Astrocyte (in vitro differentiated cells and primary cell): ENCODE measurements around the gene GATB. TPM values are rescaled to one million over a fixed set of nuclear protein-coding genes. Genes with fewer than 3 reads are reported as not detected.

Experiments used
- DNase-seq: peaks from one replicate; pipeline ENCODE4 v3.0.0-alpha.2; 2010; ENCODE audit warnings: low read depth
- FAIRE-seq: peaks from 2 replicates; lab custom pipeline; 2011; peaks lifted over from hg19 to GRCh38; lab: Jason Lieb, UNC
- H2AFZ ChIP-seq: 2 replicates; pipeline ENCODE4 v1.6.0; 2012; ENCODE audit warnings: low read depth, low read length, inconsistent platforms
- H3K27ac ChIP-seq: 2 replicates; pipeline ENCODE4 v1.5.1; 2011; ENCODE audit warnings: low read depth, low read length, inconsistent platforms
- H3K27me3 ChIP-seq: 2 replicates; pipeline ENCODE4 v1.6.0; 2011; ENCODE audit warnings: low read length, inconsistent platforms; ENCODE audit not compliant: insufficient read depth
- H3K36me3 ChIP-seq: 2 replicates; pipeline ENCODE4 v1.5.1; 2011; ENCODE audit warnings: low read length, inconsistent platforms; ENCODE audit not compliant: insufficient read depth
- H3K4me1 ChIP-seq: 2 replicates; pipeline ENCODE4 v1.5.1; 2011; ENCODE audit warnings: low read length, inconsistent platforms; ENCODE audit not compliant: insufficient read depth
- H3K4me2 ChIP-seq: 2 replicates; pipeline ENCODE4 v1.6.0; 2012; ENCODE audit warnings: low read length, inconsistent platforms
- H3K4me3 ChIP-seq: 2 replicates; pipeline ENCODE4 v1.5.1; 2011; ENCODE audit warnings: low read depth, mild to moderate bottlenecking, low read length, inconsistent platforms; ENCODE audit not compliant: insufficient read depth
- H3K79me2 ChIP-seq: 2 replicates; pipeline ENCODE4 v1.6.0; 2012; ENCODE audit warnings: mild to moderate bottlenecking, low read length, inconsistent platforms; ENCODE audit not compliant: insufficient read depth
- H3K9ac ChIP-seq: 2 replicates; pipeline ENCODE4 v1.6.0; 2012; ENCODE audit warnings: mild to moderate bottlenecking, low read length, inconsistent platforms
- H3K9me3 ChIP-seq: 2 replicates; pipeline ENCODE4 v1.5.1; 2012; ENCODE audit warnings: low read depth, mild to moderate bottlenecking, low read length, inconsistent platforms; ENCODE audit not compliant: insufficient read depth
- H4K20me1 ChIP-seq: 2 replicates; pipeline ENCODE4 v1.6.0; 2012; ENCODE audit warnings: low read length, inconsistent platforms; ENCODE audit not compliant: insufficient read depth
- H3K27ac Mint-ChIP-seq: one replicate; pipeline ENCODE4 v1.8.0; 2021; ENCODE audit warnings: mild to moderate bottlenecking, mixed read lengths; ENCODE audit not compliant: unreplicated experiment
- H3K27me3 Mint-ChIP-seq: one replicate; pipeline ENCODE4 v1.8.0; 2021; ENCODE audit warnings: low read depth, mixed read lengths; ENCODE audit not compliant: unreplicated experiment
- H3K36me3 Mint-ChIP-seq: one replicate; pipeline ENCODE4 v1.8.0; 2021; ENCODE audit warnings: low read depth, mixed read lengths; ENCODE audit not compliant: unreplicated experiment
- H3K4me1 Mint-ChIP-seq: one replicate; pipeline ENCODE4 v1.8.0; 2021; ENCODE audit warnings: low read depth, mixed read lengths; ENCODE audit not compliant: unreplicated experiment
- H3K4me3 Mint-ChIP-seq: one replicate; pipeline ENCODE4 v1.8.0; 2021; ENCODE audit warnings: mild to moderate bottlenecking, moderate library complexity, mixed read lengths; ENCODE audit not compliant: unreplicated experiment
- H3K9me3 Mint-ChIP-seq: one replicate; pipeline ENCODE4 v1.8.0; 2021; ENCODE audit warnings: mild to moderate bottlenecking, mixed read lengths; ENCODE audit not compliant: unreplicated experiment
- EZH2 ChIP-seq: IDR thresholded peaks from 2 replicates; pipeline ENCODE4 v1.6.1; 2012; ENCODE audit warnings: mild to moderate bottlenecking, low read length, inconsistent platforms; ENCODE audit not compliant: insufficient read depth
- total RNA-seq: library from RNA; stranded (reverse); gene quantifications from 2 replicates; pipeline ENCODE4 v1.2.1, GENCODE V29; 2021
- TF ChIP-seq, protein P1 (sequence below): IDR thresholded peaks from 2 replicates; pipeline ENCODE4 v1.5.1; 2011; ENCODE audit warnings: low read depth, mild to moderate bottlenecking, inconsistent platforms, low read length, moderate library complexity; ENCODE audit not compliant: insufficient read depth

GATB gene
- total RNA-seq, 1 donor from 2014 or later: 20.8 TPM

GRCh38 chr4:151649479-151649878, 111.3 kb downstream of the GATB start:
- Mint-ChIP-seq H3K36me3 (peaks cover 6% of the 10 kb centered on the region), H3K4me1 (peaks cover 7% of the 10 kb centered on the region), H3K27me3 (no peaks in the 10 kb centered on the region), H3K4me3 (no peak overlapping the region), H3K9me3 (no peaks in the 10 kb centered on the region), H3K27ac (no peak overlapping the region)
- Histone ChIP-seq H3K36me3 (no peaks in the 10 kb centered on the region), H3K4me1 (no peaks in the 10 kb centered on the region), H3K27me3 (no peaks in the 10 kb centered on the region), H4K20me1 (no peaks in the 10 kb centered on the region), H3K4me2 (no peak overlapping the region), H3K27ac (no peak overlapping the region), H3K9ac (no peak overlapping the region), H3K79me2 (no peaks in the 10 kb centered on the region), H2AFZ (no peak overlapping the region), H3K4me3 (no peak overlapping the region), H3K9me3 (no peaks in the 10 kb centered on the region)
- FAIRE-seq (no peak), DNase-seq (no peak)
- TF ChIP-seq, protein P1, sequence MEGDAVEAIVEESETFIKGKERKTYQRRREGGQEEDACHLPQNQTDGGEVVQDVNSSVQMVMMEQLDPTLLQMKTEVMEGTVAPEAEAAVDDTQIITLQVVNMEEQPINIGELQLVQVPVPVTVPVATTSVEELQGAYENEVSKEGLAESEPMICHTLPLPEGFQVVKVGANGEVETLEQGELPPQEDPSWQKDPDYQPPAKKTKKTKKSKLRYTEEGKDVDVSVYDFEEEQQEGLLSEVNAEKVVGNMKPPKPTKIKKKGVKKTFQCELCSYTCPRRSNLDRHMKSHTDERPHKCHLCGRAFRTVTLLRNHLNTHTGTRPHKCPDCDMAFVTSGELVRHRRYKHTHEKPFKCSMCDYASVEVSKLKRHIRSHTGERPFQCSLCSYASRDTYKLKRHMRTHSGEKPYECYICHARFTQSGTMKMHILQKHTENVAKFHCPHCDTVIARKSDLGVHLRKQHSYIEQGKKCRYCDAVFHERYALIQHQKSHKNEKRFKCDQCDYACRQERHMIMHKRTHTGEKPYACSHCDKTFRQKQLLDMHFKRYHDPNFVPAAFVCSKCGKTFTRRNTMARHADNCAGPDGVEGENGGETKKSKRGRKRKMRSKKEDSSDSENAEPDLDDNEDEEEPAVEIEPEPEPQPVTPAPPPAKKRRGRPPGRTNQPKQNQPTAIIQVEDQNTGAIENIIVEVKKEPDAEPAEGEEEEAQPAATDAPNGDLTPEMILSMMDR: no peak
- TF ChIP-seq EZH2: no peak

- H3K36me3 ChIP-seq: no peaks in the 10 kb centered on the region
- no peaks in the 10 kb centered on the region for H3K4me1 ChIP-seq
- no peak overlapping the region for H3K9ac ChIP-seq
- no peak overlapping the region for H2AFZ ChIP-seq
- no peaks in the 10 kb centered on the region for H3K79me2 ChIP-seq
- no peaks in the 10 kb centered on the region for H4K20me1 ChIP-seq
- Mint-ChIP-seq H3K4me3 (no peak overlapping the region), H3K27ac (no peak overlapping the region), H3K27me3 (no peaks in the 10 kb centered on the region), H3K36me3 (peaks cover 4% of the 10 kb centered on the region), H3K9me3 (no peaks in the 10 kb centered on the region), H3K4me1 (peaks cover 8% of the 10 kb centered on the region)
- H3K4me3 ChIP-seq: no peak overlapping the region
- FAIRE-seq (no peak), DNase-seq (no peak)
- no peak overlapping the region for H3K4me2 ChIP-seq
- TF ChIP-seq, protein P1: no peak
- no peak for TF ChIP-seq EZH2
- H3K9me3 ChIP-seq: no peaks in the 10 kb centered on the region
- no peaks in the 10 kb centered on the region for H3K27me3 ChIP-seq
- no peak overlapping the region for H3K27ac ChIP-seq
Observed at GRCh38 chr4:151646322-151646721, 114.5 kb downstream of the GATB start.

GRCh38 chr4:151644622-151645021, 116.2 kb downstream of the GATB start:
- Histone ChIP-seq H3K4me3 (no peak overlapping the region), H2AFZ (no peak overlapping the region), H3K79me2 (no peaks in the 10 kb centered on the region), H3K27me3 (no peaks in the 10 kb centered on the region), H3K27ac (no peak overlapping the region), H3K36me3 (no peaks in the 10 kb centered on the region), H3K9me3 (no peaks in the 10 kb centered on the region), H3K4me1 (no peaks in the 10 kb centered on the region), H3K4me2 (no peak overlapping the region), H3K9ac (no peak overlapping the region), H4K20me1 (no peaks in the 10 kb centered on the region)
- no peak overlapping the region for H3K27ac Mint-ChIP-seq
- H3K27me3 Mint-ChIP-seq: no peaks in the 10 kb centered on the region
- H3K36me3 Mint-ChIP-seq: peaks cover 1% of the 10 kb centered on the region
- H3K9me3 Mint-ChIP-seq: no peaks in the 10 kb centered on the region
- no peak for TF ChIP-seq EZH2
- TF ChIP-seq, protein P1: peak; percentile 34
- peaks cover 13% of the 10 kb centered on the region for H3K4me1 Mint-ChIP-seq
- FAIRE-seq: no peak
- DNase-seq: no peak
- H3K4me3 Mint-ChIP-seq: no peak overlapping the region
